Transverse colon (tissue), 4 donors: ENCODE data around the gene PROKR1.
"Not testable (repeated sequence)": the region's sequence is repeated elsewhere in the genome, so short reads cannot be mapped to it uniquely, and the experiment has no call there.

Source experiments
- CTCF ChIP-seq, 5 experiments: fragments of 200-600 bp in 3 of 5; fragments of 450-650 bp in 2 of 5; sonication (generic) in 3 of 5; IDR thresholded peaks; 1 replicate in 2 of 5; 2 replicates in 3 of 5; pipeline ENCODE4 v1.5.1; 2016 to 2017; ENCODE audit warnings: antibody characterized with exemption in 5 of 5, inconsistent platforms in 3 of 5, mild to moderate bottlenecking in 2 of 5, moderate library complexity in 1 of 5
- EP300 ChIP-seq: sonication (generic); formaldehyde crosslinking; IDR thresholded peaks from one replicate; pipeline ENCODE4 v1.6.1; 2017; ENCODE audit warnings: antibody characterized with exemption, low read depth
- POLR2A ChIP-seq: fragments of 450-650 bp; IDR thresholded peaks from one replicate; pipeline ENCODE4 v1.6.1; 2016; ENCODE audit warnings: antibody characterized with exemption, mild to moderate bottlenecking, moderate library complexity
- POLR2AphosphoS5 ChIP-seq, 3 donors: sonication (generic); formaldehyde crosslinking; IDR thresholded peaks; one replicate each; pipeline ENCODE4 v1.6.1; 2016; ENCODE audit warnings: antibody characterized with exemption in 3 of 3

GRCh38 chr2:68679166-68679916 is 36.0 kb downstream of the PROKR1 start:
- not testable (repeated sequence) for TF ChIP-seq CTCF (IDR thresholded peaks at IDR 0.05); POLR2A; POLR2AphosphoS5 (IDR thresholded peaks at IDR 0.05); EP300
